ENCODE data around the gene SLC25A13.
A peak's percentile ranks its signal among the peaks of the same experiment; 100 is the strongest.
"Not testable (repeated sequence)": the region's sequence is repeated elsewhere in the genome, so short reads cannot be mapped to it uniquely, and the experiment has no call there.

The SLC25A13 gene, protein sequence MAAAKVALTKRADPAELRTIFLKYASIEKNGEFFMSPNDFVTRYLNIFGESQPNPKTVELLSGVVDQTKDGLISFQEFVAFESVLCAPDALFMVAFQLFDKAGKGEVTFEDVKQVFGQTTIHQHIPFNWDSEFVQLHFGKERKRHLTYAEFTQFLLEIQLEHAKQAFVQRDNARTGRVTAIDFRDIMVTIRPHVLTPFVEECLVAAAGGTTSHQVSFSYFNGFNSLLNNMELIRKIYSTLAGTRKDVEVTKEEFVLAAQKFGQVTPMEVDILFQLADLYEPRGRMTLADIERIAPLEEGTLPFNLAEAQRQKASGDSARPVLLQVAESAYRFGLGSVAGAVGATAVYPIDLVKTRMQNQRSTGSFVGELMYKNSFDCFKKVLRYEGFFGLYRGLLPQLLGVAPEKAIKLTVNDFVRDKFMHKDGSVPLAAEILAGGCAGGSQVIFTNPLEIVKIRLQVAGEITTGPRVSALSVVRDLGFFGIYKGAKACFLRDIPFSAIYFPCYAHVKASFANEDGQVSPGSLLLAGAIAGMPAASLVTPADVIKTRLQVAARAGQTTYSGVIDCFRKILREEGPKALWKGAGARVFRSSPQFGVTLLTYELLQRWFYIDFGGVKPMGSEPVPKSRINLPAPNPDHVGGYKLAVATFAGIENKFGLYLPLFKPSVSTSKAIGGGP

DNA sequence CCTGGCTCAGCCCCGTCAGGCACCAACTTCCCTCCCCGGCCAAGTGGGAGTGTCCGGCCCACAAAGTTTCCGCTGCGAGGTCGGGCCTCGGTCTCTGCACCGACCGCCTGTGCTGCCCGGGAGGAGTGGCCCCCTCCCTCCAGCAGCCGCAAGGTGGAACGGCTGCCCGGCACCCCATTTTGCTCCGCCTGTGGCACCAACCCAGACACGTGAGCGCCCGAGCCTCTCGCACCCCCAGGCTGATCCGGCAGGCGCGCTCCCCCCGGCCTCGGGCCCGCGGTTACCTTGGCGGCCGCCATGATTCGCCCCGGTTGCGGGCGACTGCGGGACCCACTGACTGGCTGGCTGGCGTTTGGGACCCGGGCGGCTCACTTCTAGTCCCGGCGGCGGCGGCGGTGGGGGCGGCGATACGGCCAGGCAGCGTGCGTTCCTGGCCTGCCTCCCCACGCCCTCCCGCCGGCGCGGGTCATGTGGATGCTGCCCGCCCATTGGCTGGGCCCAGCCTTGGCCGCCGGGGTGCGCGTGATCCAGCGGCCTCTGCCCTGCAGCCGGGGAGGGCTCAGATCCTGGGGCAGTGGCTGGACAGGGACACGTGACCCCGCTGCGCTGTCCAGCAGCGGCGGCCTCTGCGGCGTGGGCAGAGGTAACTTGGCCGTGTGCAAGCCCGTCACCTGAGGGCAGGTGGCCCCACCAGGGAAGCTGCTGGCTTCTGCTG is at the start of gene SLC25A13:
Gene SLC25A13 (minus strand): TSS at position 441 of the 715 bp plus-strand sequence. CDS start 142 bp downstream, at position 299.
- peak in 2 of 3 experiments; percentile 27 to 35 for DNase-seq (ENCODE audit: low read depth in 3 of 3)

DNA sequence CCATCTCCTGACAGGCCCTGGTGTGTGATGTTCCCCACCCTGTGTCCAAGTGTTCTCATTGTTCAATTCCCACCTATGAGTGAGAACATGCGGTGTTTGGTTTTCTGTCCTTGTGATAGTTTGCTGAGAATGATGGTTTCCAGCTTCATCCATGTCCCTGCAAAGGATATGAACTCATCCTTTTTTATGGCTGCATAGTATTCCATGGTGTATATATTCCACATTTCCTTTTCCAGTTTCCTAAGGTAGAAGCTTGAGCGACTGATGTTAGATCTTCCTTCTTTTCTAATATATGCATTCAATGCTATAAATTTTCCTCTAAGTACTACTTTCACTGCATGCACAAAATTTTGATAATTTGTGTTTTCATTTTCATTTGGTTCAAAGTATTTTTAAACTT is 44.0 kb upstream of the SLC25A13 start:
- DNase-seq (ENCODE audit: low read depth in 3 of 3): not testable (repeated sequence)

DNA sequence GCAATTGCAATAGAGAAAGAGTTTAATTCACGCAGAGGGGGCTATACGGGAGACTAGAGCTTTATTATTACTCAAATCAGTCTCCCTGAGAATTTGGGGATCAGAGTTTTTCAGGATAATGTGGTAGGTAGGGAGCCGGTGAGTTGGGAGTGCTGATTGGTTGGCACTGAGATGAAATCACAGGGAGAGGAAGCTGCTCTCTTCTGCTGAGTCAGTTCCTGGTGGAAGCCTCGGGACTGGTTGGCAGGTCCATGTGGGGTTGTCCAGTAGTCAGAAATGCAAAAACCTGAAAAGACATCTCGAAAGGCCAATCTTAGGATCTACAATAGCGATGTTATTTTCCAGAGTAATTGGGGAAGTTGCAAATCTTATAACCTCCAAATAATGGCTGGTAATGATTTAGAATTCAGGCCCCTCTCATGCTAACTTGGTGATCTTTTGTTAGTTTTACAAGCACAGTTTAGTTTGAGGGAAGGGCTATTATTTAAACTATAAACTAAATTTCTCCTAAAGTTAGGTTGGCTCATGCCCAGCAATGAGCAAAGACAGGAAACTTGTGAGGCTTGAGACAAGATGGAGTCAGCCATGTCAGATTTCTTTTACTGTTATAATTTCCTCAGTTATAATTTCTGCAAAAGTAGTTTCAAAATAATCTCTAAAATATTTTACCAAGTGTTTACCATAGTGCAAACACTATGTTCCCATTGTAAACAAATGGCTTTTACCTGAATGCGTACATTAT is 39.4 kb upstream of the SLC25A13 start:
- DNase-seq (ENCODE audit: low read depth in 3 of 3): no peak

DNA sequence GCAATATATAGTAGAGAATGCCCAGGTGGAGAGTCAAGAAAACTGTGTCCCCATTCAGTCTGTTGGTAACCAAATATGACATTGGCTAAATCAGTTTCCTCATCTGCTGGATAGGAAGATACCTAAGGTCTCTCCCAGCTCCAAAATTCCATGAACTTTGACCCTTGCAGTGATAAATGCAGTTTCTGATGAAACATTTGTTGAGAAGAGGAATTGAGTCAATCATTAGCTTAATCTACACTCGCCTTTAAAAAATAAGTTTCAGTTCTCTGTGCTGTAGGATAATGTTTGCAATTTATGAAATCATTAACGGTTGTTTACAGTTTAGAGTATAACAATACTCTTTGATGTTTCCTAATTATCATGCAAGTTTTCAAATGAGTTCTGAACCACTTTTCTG is 38.0 kb upstream of the SLC25A13 start:
- DNase-seq (ENCODE audit: low read depth in 3 of 3): no peak

DNA sequence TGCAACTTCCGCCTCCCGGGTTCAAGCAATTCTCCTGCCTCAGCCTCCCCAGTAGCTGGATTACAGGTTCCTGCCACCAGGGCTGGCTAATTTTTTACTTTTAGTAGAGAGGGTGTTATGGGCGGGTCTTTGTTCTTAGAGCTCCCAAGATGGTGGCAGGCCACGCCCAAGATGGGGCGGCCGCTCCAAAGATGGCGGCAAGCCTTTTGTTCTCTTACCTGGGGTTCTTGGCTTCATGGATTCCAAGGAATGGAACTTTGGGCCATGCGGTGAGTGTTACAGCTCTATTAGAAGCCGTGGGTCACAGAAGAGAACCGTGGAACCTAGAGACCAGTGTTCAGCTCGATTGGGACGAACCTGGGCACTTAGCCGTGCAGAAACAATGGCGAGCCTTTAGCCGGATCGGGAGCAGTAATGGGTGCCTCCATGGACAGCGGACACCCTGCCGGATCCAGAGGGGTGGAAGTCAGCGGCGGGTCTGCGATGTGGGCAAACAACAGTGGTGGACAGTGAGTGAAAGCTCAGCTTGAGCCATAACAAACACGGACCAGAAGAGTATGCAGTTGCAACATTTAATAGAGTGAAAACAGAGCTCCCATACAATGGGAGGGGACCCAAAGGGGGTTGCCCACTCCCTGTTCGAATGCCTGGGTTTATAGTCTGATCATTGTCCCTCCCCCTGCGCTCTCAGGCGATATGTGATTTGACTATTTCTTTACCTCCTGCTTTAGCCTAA is 36.5 kb upstream of the SLC25A13 start:
- DNase-seq (ENCODE audit: low read depth in 3 of 3): not testable (repeated sequence)

DNA sequence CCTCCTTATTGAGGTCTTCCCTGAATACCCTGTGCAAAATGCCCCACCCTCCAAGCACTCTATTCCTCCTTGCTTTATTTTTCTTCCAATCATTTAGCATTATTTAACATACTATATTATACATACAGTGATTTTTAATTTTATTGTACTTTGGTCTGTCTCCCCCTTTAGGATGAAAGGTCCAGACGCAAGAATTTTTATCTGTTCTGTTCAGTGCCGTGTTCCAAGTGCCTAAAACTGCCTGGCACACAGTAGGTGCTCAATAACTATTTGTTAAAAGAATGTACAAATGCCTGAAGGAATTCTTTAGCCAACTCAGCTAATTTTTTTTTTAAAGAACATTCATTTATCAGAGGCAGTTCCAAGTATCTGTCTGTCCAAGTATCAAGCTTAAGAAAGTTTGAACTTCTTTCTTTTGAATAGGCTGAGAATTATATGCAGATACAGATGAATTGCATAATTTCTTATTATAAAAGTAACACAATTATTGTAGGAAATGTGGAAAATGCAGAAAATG is 34.1 kb upstream of the SLC25A13 start:
- no peak for DNase-seq (ENCODE audit: low read depth in 3 of 3)

DNA sequence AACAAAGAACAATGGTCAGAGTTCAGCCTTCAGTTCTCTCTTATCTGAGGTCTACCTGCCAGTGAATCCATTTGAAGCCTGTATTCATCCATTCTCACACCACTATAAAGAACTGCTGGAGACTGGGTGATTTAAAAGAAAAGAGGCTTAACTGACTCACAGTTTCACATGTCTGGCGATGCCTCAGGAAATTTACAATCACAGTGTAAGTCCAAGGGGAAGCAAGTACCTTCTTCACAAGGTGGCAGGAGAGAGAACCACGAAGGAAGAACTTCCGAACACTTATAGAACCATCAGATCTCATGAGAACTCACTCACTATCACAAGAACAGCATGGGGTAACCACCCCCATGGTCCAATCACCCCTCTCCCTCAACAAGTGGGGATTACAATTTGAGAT is 33.0 kb upstream of the SLC25A13 start:
- DNase-seq (ENCODE audit: low read depth in 3 of 3): no peak

DNA sequence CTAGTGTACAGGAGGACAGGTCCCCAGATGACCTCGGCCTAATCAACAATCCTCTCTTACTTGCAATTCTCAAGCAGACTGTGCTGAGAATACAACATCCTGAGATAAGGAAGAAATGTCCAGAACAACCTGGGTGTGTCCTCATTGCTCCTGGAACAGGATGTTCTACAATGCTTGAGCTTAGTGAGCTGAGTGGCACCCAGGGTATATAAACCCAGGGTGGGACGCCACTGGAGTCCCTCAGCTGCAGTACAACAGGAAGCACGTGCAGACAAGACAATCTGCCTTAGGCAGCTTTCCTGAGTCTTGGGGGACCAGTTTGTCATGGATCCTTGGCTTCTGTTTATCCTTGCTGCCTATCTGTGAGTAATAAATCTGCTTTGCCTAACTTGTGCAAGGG is 27.7 kb upstream of the SLC25A13 start:
- DNase-seq (ENCODE audit: low read depth in 3 of 3): no peak

DNA sequence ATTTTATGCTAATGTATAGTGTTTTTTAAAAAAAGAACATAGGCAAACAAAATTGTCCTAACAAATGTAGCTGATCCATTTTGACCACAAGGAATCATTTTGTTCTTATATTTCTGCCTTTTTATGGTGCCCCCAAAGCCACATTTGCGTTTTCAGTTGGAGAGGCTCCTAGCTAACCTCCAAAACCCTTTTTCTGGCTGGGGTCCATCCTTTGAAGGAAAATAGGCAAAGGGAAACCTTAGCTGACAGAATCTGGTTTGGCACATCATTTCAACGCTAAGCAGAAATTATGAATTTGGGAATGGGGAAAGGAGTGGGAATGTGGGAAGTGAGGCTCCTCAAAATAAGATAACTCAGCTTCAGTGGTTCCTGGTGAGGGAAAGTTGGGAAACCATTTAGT is 25.6 kb upstream of the SLC25A13 start:
- DNase-seq (ENCODE audit: low read depth in 3 of 3): no peak

DNA sequence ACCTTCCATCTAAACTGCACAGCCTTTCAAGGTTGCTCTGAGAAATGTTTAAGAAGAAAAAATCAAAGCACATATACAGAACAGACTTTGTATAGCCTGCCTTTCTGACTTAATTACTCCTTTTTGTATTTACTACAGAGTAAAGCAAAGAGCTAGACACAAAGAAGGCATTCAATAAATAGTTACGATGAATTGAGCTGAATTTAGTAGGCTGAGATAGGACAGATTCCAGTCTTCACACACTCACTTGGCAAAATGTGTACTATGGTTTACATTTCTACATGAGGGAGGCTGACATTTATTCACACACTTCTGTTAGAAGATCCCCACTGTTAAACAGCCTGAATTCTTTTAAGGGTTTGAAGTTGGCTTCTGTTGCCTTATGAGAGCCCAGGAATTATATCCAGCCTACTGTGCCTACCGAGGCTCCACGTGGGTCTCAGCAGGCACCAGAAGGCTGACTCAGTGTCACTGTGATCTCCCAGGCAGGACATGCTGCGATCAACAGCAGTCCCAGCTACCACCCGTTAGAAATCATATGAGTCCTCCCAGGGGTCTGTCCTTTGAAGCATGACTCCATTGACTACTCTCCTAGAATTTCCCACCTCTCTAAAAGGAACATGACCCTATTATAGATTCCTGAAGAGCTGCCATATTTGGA is 24.5 kb upstream of the SLC25A13 start:
- no peak for DNase-seq (ENCODE audit: low read depth in 3 of 3)

DNA sequence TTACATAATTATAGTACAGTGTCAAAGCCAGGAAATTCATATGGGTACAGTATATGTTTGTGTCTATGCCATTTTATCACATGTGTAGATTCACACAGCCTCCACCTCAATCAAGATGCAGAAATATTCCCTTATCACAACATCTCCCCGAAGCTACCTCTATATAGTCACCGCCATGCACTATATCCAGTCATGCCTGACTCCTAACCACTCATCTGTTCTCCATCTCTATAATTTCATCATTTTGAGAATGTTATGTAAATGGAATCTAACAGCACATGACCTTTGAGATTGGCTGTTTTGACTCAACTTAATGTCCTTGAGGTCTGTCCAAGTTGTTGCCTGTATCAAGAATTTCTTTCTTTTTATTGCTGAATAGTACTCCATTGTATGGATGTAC is 22.3 kb upstream of the SLC25A13 start:
- no peak for DNase-seq (ENCODE audit: low read depth in 3 of 3)

DNA sequence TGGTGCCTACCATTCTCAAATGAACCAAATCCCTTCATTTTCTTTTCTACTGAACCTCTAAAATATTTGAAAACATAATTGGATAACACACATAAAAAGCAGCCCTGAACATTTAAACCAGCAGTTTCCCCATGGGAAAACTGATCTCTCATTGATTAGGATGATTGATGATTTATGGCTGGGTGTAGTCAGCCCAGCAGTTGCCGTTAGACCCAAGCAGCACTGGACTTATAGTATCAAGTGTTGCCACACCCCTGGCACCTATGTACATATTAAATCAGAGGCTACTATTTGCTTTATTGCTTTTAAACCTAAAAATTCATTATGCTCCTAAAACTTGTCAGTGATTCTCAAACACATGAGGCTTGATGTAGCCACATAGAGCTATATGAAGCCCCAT is 20.2 kb upstream of the SLC25A13 start:
- DNase-seq (ENCODE audit: low read depth in 3 of 3): no peak

DNA sequence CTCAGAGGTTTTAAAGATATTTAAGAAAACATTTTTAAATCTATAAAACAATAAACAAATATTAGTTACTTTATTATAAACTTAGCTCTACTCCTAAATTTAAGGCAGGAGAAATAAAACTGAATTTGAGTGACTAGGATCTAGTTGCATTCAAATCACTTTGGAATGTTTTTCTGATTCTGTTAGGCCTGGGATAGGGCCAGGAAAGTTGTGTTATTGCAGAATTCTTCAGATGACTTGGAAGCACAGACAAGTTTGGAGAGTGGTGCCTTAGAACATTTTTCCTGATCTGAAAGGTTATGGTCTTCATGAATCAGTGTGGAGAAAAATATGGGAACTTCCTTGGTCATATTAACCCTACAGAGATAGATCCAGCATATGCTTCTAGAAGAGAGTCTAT is 15.6 kb upstream of the SLC25A13 start:
- DNase-seq (ENCODE audit: low read depth in 3 of 3): no peak

DNA sequence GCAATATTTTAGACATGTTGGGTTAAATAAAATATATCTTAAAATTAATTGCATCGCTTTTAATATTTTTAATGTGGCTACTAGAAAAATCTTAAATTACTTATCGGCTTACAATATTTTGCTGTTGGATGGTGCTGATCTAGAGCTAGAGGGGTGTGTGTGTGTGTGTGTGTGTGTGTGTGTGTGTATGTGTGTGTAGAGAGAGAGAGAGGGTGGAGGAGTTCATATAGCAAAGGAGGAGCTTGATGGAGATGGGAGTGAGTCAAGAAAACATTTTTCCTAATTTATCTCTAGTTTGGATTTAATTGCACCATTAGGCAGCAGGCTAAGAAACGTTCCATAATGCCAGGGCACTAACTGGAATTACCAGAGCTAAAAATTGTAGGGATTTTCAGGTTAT is 10.4 kb upstream of the SLC25A13 start:
- no peak for DNase-seq (ENCODE audit: low read depth in 3 of 3)

DNA sequence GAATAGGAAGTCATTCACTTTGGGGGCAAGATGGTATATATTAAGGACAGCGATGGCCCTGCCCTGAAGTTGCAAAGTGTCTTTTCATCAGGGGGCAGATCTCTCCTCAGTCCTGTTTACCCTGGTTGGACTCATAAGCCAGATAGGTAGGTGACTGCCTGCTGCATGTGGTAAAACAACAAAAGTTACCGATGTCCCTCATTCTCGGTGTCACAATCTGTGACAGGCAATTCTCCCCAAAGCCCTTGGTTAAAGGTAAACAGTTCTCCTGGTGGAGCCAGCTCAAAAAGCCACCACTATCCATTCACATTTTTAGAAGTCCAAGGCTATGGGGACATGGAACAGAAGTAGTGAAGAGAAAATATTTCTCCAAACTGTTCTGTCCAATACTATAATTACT is 9.9 kb upstream of the SLC25A13 start:
- no peak for DNase-seq (ENCODE audit: low read depth in 3 of 3)

DNA sequence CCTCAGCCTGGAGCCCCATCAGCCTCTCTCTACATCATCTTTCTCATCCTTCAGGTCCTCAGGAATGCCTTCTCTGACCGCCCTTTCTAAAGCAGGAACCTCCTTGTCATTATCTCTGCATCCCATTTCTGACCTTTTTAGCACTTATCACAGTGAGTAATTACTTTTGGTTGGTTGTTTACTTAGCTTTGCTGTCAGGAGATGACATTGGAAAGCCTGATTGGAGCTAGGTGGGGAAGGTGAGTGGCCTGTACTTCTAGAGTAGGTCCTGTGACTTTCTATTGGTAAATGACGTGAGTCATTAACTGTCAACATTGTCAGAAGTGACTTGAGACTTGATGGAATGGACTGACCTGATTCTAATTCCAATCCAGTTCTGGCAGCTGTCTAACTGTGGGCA is 9.3 kb upstream of the SLC25A13 start:
- DNase-seq (ENCODE audit: low read depth in 3 of 3): no peak

DNA sequence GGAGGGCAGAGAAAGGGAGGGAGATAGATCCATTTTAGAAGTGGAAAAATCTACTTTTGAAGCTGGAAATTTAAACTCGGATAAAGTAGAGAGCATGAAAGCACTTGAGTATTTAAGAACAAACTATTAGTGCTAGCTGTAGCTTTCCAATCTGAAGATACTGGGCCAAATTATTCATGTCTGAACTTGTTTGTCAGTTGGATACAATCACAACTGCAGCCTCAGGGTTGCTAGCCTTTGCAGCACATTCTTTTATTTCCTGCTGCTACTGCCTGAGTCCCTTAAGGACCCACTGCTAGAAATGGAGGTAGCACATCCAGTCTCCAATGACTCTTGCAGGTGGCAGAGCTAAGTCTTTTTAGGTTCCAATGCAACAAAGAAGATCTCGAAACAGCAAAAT is 8.3 kb upstream of the SLC25A13 start:
- no peak for DNase-seq (ENCODE audit: low read depth in 3 of 3)

DNA sequence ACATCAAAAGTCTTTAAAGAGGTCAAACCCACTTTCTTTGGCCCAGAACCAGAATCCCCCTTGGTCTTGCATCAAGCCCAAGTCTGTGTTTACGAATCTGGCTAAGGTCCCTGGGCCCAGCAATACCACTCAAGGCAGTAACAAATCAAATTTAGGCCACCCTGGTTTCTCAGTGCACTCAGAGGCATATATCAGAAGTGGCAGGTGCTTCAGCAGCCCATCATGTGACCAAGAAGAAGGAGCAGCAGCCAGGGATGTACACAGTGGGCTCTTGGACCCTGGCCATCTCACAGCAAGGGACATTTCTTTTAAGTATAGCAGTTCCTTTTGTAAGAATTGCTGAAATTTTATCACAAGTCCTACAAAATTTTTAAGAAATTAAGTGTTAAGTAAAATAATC is 7.3 kb upstream of the SLC25A13 start:
- DNase-seq (ENCODE audit: low read depth in 3 of 3): no peak

DNA sequence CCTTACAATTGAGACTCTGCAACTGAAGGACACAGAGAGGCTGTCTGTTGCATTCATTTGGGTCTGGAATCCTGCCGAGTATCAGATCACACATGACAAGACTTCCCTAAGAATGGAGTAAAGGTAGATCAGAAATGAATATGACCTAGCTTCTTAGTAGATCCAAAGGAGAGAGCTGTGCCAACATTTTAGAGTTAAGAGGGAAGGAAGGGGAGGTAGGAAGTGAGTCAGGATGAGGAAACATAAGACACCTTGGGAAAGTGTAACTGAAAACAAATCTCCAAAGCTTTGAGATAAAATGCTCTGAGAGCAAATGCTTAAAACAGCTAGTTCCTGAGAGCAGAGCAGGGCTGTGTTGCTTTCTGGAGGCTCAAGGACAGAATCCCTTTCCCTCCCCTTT is 6.1 kb upstream of the SLC25A13 start:
- no peak for DNase-seq (ENCODE audit: low read depth in 3 of 3)

DNA sequence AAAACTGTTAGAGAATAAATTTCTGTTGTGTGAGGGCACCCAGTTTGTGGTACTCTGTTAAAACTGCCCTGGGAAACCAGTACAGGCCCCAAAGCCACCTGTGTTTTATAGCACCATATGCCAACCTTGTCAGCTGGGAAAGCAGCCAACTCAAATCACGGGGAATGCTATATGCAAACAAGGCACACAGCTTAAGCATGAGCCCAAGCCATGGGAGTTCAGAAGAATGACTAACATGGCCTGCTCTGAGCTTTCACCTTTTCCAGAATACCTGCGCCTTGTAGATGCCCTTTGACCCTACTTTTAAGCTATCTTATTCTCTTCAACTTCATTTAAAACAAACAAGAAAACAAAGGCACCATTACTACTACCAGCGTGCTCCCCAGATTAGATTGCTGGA is 5.5 kb upstream of the SLC25A13 start:
- DNase-seq (ENCODE audit: low read depth in 3 of 3): no peak

DNA sequence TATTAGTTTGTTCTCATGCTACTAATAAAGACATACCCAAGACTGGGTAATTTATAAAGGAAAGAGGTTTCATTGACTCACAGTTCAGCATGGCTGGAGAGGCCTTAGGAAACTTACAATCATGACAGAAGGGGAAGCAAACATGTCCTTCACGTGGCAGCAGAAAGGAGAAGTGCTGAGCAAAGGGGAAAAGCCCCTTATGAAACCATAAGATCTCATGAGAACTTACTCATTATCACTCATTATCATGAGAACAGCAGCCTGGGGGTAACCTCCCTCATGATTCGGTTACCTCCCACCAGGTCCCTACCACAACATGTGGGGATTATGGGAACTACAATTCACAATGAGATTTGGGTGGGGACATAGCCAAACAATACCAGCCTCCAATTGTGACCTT is 4.9 kb upstream of the SLC25A13 start:
- not testable (repeated sequence) for DNase-seq (ENCODE audit: low read depth in 3 of 3)
